Mesodermal cell (in vitro differentiated cells): ENCODE data around the gene SMIM10L2A.
"Not testable (repeated sequence)": the region's sequence is repeated elsewhere in the genome, so short reads cannot be mapped to it uniquely, and the experiment has no call there.

Experiments
- H3K27ac ChIP-seq: 2 replicates; pipeline ENCODE4 v1.7.0; 2013; ENCODE audit warnings: mild to moderate bottlenecking, low read depth, low read length, moderate library complexity; ENCODE audit not compliant: severe bottlenecking
- H3K36me3 ChIP-seq: 2 replicates; pipeline ENCODE4 v1.7.1; 2013; ENCODE audit warnings: mild to moderate bottlenecking, low read length, moderate library complexity; ENCODE audit not compliant: control insufficient read depth, insufficient read depth
- H3K4me1 ChIP-seq: one replicate; pipeline ENCODE4 v1.7.1; 2013; ENCODE audit warnings: mild to moderate bottlenecking, low read length; ENCODE audit not compliant: insufficient read depth, control insufficient read depth, poor library complexity, severe bottlenecking
- H3K4me3 ChIP-seq: 2 replicates; pipeline ENCODE4 v1.7.0; 2013; ENCODE audit warnings: low read length, control low read depth, mild to moderate bottlenecking; ENCODE audit not compliant: insufficient read depth, poor library complexity, severe bottlenecking; ENCODE audit errors: extremely low read depth
- H3K9me3 ChIP-seq: 2 replicates; pipeline ENCODE4 v1.7.1; 2013; ENCODE audit warnings: mild to moderate bottlenecking, low read length, moderate library complexity; ENCODE audit not compliant: control insufficient read depth
- WGBS, 2 experiments: methylation state at CpG; one replicate each; pipeline ENCODE4 v1.1.5; 2013; ENCODE audit warnings: missing lambda C conversion rate in 2 of 2; ENCODE audit not compliant: insufficient coverage in 2 of 2; 5-methylcytosine and 5-hydroxymethylcytosine counted together

Gene SMIM10L2A

GRCh38 chrX:135461756-135462155, 40.0 kb downstream of the SMIM10L2A start:
- H3K27ac ChIP-seq, H3K9me3 ChIP-seq, H3K36me3 ChIP-seq, H3K4me1 ChIP-seq, H3K4me3 ChIP-seq: not testable (repeated sequence)
- WGBS, 2 experiments: 0% methylated on average over 1 of the region's 2 CpGs; no CpG with 5 or more reads in 1 of the 2 experiments

DNA sequence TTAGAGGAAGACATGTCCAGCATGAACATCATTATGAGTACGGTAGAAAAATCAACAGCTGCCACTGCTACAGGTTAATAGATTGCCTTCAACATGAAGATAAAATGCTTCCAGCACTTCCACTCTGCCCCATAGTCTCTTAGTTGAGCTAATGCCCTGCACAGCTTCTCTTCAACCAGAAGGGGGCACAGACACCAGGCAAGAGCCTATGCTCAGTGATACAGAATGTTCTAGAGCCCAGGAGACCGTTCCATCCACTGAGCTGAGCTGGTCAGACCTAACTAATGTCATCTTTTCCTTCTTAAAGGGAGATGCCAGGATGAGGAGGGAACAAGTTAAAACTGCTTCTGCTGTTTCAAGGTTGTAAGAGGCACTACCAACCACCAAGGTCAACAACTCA, 42.2 kb downstream of the SMIM10L2A start:
- Histone ChIP-seq H3K27ac (no peak overlapping the region), H3K4me1 (no peaks in the 10 kb centered on the region), H3K36me3 (no peaks in the 10 kb centered on the region), H3K9me3 (no peaks in the 10 kb centered on the region), H3K4me3 (no peak overlapping the region)
- 80% methylated on average over 2 of the region's 2 CpGs; no CpG with 5 or more reads in 1 of the 2 experiments for WGBS, 2 experiments

- Histone ChIP-seq H3K4me1 (no peaks in the 10 kb centered on the region), H3K36me3 (no peaks in the 10 kb centered on the region), H3K27ac (no peak overlapping the region), H3K4me3 (no peak overlapping the region), H3K9me3 (no peaks in the 10 kb centered on the region)
- no CpG with 5 or more reads among the region's 3 CpGs for WGBS, 2 experiments
Observed at GRCh38 chrX:135476378-135476777, 54.6 kb downstream of the SMIM10L2A start.

GRCh38 chrX:135477576-135477975, 55.8 kb downstream of the SMIM10L2A start:
- no peaks in the 10 kb centered on the region for H3K36me3 ChIP-seq
- WGBS, 2 experiments: 20% methylated on average over 2 of the region's 3 CpGs; no CpG with 5 or more reads in 1 of the 2 experiments
- H3K27ac ChIP-seq: no peak overlapping the region
- no peaks in the 10 kb centered on the region for H3K9me3 ChIP-seq
- H3K4me1 ChIP-seq: no peaks in the 10 kb centered on the region
- H3K4me3 ChIP-seq: no peak overlapping the region
